CD14-positive monocyte (primary cell): ENCODE data around the gene MUC20. TPM values are rescaled to one million over a fixed set of nuclear protein-coding genes. Genes with fewer than 3 reads are reported as not detected.
A peak's percentile ranks its signal among the peaks of the same experiment; 100 is the strongest.
"Not testable (repeated sequence)": the region's sequence is repeated elsewhere in the genome, so short reads cannot be mapped to it uniquely, and the experiment has no call there.

ENCODE experiments used
- DNase-seq, 3 donors: peaks; one replicate each; pipeline ENCODE4 v3.0.0-alpha.2; 2011 to 2022
- H2AFZ ChIP-seq: 2 replicates; pipeline ENCODE4 v1.6.0; 2012; ENCODE audit warnings: mild to moderate bottlenecking, low read depth, low read length, inconsistent platforms; ENCODE audit not compliant: insufficient read depth, poor library complexity, severe bottlenecking
- H3K27ac ChIP-seq, 2 donors: 1 replicate in 1 of 2; 2 replicates in 1 of 2; pipeline ENCODE4 v1.5.1; 2012 to 2013; ENCODE audit warnings: low read length in 2 of 2, control low read depth in 1 of 2, inconsistent platforms in 1 of 2, low read depth in 1 of 2, mild to moderate bottlenecking in 1 of 2
- H3K27me3 ChIP-seq, 2 donors: one replicate each; pipeline versions ENCODE4 v1.6.0 to v1.6.1; 2011 to 2013; ENCODE audit warnings: low read length in 2 of 2; ENCODE audit not compliant: control insufficient read depth in 2 of 2, insufficient read depth in 2 of 2
- H3K36me3 ChIP-seq, 2 donors: replicated peaks in 1 of 2; 1 replicate in 1 of 2; 2 replicates in 1 of 2; pipeline versions ENCODE4 v1.5.1 to v1.6.1; 2012 to 2013; ENCODE audit warnings: low read length in 2 of 2, control low read depth in 1 of 2, inconsistent platforms in 1 of 2, mild to moderate bottlenecking in 1 of 2; ENCODE audit not compliant: insufficient read depth in 2 of 2, control insufficient read depth in 1 of 2
- H3K4me1 ChIP-seq, 2 donors: 1 replicate in 1 of 2; 2 replicates in 1 of 2; pipeline versions ENCODE4 v1.5.1 to v1.6.1; 2012 to 2013; ENCODE audit warnings: low read length in 2 of 2, control low read depth in 1 of 2, inconsistent platforms in 1 of 2, mild to moderate bottlenecking in 1 of 2, moderate library complexity in 1 of 2; ENCODE audit not compliant: insufficient read depth in 2 of 2, control insufficient read depth in 1 of 2
- H3K4me2 ChIP-seq: replicated peaks from 2 replicates; pipeline ENCODE3; 2012; ENCODE audit warnings: low read length, moderate library complexity, mild to moderate bottlenecking; ENCODE audit not compliant: poor library complexity, severe bottlenecking; ENCODE audit errors: extremely low read depth
- H3K4me3 ChIP-seq, 3 experiments: fragments of 200-600 bp in 1 of 3; sonication (generic) in 1 of 3; replicated peaks in 1 of 3; 1 replicate in 2 of 3; 2 replicates in 1 of 3; pipeline ENCODE4 v1.5.1; 2011 to 2013; ENCODE audit warnings: low read length in 3 of 3, mild to moderate bottlenecking in 3 of 3, control low read depth in 2 of 3, low read depth in 2 of 3, inconsistent platforms in 1 of 3, moderate library complexity in 1 of 3
- H3K79me2 ChIP-seq: 2 replicates; pipeline ENCODE4 v1.6.0; 2012; ENCODE audit warnings: mild to moderate bottlenecking, control low read depth, inconsistent platforms, low read length, moderate library complexity; ENCODE audit not compliant: insufficient read depth
- H3K9ac ChIP-seq: 2 replicates; pipeline ENCODE4 v1.6.0; 2017; ENCODE audit warnings: low read length, mild to moderate bottlenecking; ENCODE audit not compliant: insufficient read depth, poor library complexity, severe bottlenecking
- H3K9me3 ChIP-seq, 2 donors: replicated peaks in 1 of 2; 1 replicate in 1 of 2; 2 replicates in 1 of 2; pipeline versions ENCODE4 v1.5.1 to v1.6.1; 2012 to 2013; ENCODE audit warnings: low read length in 2 of 2, control low read depth in 1 of 2; ENCODE audit not compliant: control insufficient read depth in 1 of 2, insufficient read depth in 1 of 2
- H4K20me1 ChIP-seq: 2 replicates; pipeline ENCODE4 v1.6.0; 2012; ENCODE audit warnings: mild to moderate bottlenecking, low read length, control low read depth, moderate library complexity; ENCODE audit not compliant: insufficient read depth
- H3K27ac Mint-ChIP-seq, 7 donors: one replicate each; pipeline ENCODE4 v1.8.0; 2020; ENCODE audit warnings: mild to moderate bottlenecking in 7 of 7, mixed read lengths in 7 of 7, moderate library complexity in 6 of 7, inconsistent platforms in 2 of 7
- H3K27me3 Mint-ChIP-seq, 3 donors: one replicate each; pipeline ENCODE4 v1.8.0; 2021 to 2022; ENCODE audit warnings: low read depth in 3 of 3, mild to moderate bottlenecking in 3 of 3, mixed read lengths in 3 of 3, moderate library complexity in 3 of 3, inconsistent platforms in 1 of 3
- H3K36me3 Mint-ChIP-seq, 2 donors: one replicate each; pipeline ENCODE4 v1.8.0; 2020; ENCODE audit warnings: mixed read lengths in 2 of 2, inconsistent platforms in 1 of 2, mild to moderate bottlenecking in 1 of 2
- H3K4me1 Mint-ChIP-seq: one replicate; pipeline ENCODE4 v1.8.0; 2020; ENCODE audit warnings: mild to moderate bottlenecking, mixed read lengths
- H3K4me3 Mint-ChIP-seq, 2 donors: one replicate each; pipeline ENCODE4 v1.8.0; 2020; ENCODE audit warnings: mild to moderate bottlenecking in 2 of 2, mixed read lengths in 2 of 2, moderate library complexity in 1 of 2
- H3K9me3 Mint-ChIP-seq, 7 donors: one replicate each; pipeline ENCODE4 v1.8.0; 2020 to 2022; ENCODE audit warnings: mixed read lengths in 7 of 7, mild to moderate bottlenecking in 6 of 7, moderate library complexity in 6 of 7, inconsistent platforms in 2 of 7
- CTCF ChIP-seq: fragments of 200-600 bp; IDR thresholded peaks from one replicate; pipeline ENCODE4 v1.8.0; 2022; ENCODE audit warnings: antibody characterized with exemption, mild to moderate bottlenecking
- WGBS: methylation state at CpG from one replicate; pipeline ENCODE4 v1.1.5; 2013; ENCODE audit warnings: missing lambda C conversion rate; ENCODE audit not compliant: insufficient coverage; 5-methylcytosine and 5-hydroxymethylcytosine counted together
- intact Hi-C, 2 donors: fragments of 100-400 bp; cut with micrococcal nuclease; formaldehyde crosslinking; loops; one replicate each; pipeline versions ENCODE4 v1.15.0 to v1.15.1; 2023
- polyA plus RNA-seq, 3 donors: library from polyadenylated mRNA; depleted of rRNA in 1 of 3; unstranded in 2 of 3; stranded (reverse) in 1 of 3; fragments of 300-500 nt in 2 of 3; fragments of >200 nt in 1 of 3; fragmentation: Illumina TruSeq in 2 of 3; gene quantifications; 1 replicate in 2 of 3; 2 replicates in 1 of 3; pipeline ENCODE4 v1.2.3, GENCODE V29; 2012 to 2021

MUC20 gene
- polyA plus RNA-seq, 3 donors, result 5.4 TPM; not detected in 2

- H4K20me1 ChIP-seq, H3K4me3 Mint-ChIP-seq, H3K4me1 Mint-ChIP-seq, intact Hi-C loops, H3K4me3 ChIP-seq, H3K9ac ChIP-seq, H3K4me2 ChIP-seq, H3K79me2 ChIP-seq, H3K4me1 ChIP-seq, DNase-seq, H3K27me3 Mint-ChIP-seq, H3K9me3 ChIP-seq, H3K27me3 ChIP-seq, H2AFZ ChIP-seq, H3K27ac ChIP-seq: not testable (repeated sequence)
- H3K36me3 ChIP-seq, result peaks cover 64 to 67% of the 10 kb centered on the region in 2 donors
- 45% methylated on average over 9 of the region's 21 CpGs for WGBS
- Mint-ChIP-seq H3K36me3 (peaks cover 70 to 78% of the 10 kb centered on the region in 2 donors), H3K9me3 (peaks cover 0 to 11% (median 0%) of the 10 kb centered on the region in 7 donors), H3K27ac (peak overlapping the region in 1 of 7 donors; percentile 3)
These were observed 31.4 kb upstream of the MUC20 start for GRCh38 chr3:195689184-195690070.

- Histone ChIP-seq H3K79me2 (no peaks in the 10 kb centered on the region), H3K4me2 (no peak overlapping the region), H2AFZ (no peak overlapping the region), H3K27ac (no peak overlapping the region), H3K9me3 (no peaks in the 10 kb centered on the region), H3K4me1 (no peaks in the 10 kb centered on the region), H3K4me3 (no peak overlapping the region), H3K9ac (no peak overlapping the region), H4K20me1 (no peaks in the 10 kb centered on the region), H3K27me3 (no peaks in the 10 kb centered on the region), H3K36me3 (peaks cover 62 to 66% of the 10 kb centered on the region in 2 donors)
- H3K4me3 Mint-ChIP-seq, result no peak overlapping the region
- H3K9me3 Mint-ChIP-seq, result peaks cover 0 to 11% (median 0%) of the 10 kb centered on the region in 7 donors
- intact Hi-C loops, result no loop called here
- no peaks in the 10 kb centered on the region for H3K4me1 Mint-ChIP-seq
- no peak for TF ChIP-seq CTCF
- H3K27ac Mint-ChIP-seq, result peak overlapping the region in 3 of 7 donors; percentile 10 to 35 (median 18)
- H3K36me3 Mint-ChIP-seq, result peaks cover 62 to 74% of the 10 kb centered on the region in 2 donors
- 81% methylated on average over 9 of the region's 9 CpGs for WGBS
- DNase-seq, result no peak
- peaks cover 0 to 2% (median 0%) of the 10 kb centered on the region in 3 donors for H3K27me3 Mint-ChIP-seq
These were observed 29.8 kb upstream of the MUC20 start for GRCh38 chr3:195690951-195691350.

DNA sequence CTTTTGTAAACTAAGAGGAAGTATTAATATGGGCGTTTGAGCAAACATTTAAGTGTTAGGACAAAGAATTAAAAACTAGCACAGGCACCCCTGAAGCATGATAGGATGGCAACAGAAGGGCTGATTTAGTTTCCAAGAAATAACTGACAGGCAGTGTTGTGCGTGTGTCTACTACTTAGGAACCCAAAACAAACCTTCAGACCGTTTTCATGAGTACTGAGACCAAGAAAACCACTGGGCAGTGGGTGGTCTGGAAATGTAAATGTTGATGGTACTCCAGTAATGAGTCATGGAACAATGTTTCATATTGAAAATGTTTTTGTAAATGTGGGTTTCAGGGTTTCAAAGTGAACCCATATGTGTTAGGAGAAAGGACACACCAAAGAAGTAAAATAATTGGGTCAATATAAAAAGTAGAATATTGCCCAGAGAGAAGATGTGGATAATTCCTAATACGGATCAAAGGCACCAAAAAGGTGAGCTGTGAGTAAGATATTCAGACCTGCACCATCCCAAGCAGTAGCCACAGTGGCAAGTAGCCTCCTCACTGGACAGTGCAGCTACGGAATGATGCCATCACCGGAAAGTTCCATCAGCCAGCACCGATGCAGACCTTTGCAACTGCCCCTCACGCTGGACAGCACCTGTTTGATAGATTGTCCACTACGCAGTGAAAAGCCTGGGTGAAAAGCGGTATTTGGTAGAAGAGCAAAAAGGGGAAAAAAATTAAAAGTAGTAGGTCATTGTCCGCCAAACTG, 29.0 kb upstream of the MUC20 start:
- H3K27me3 ChIP-seq, intact Hi-C loops, H3K4me1 ChIP-seq, H3K4me3 ChIP-seq, H3K27me3 Mint-ChIP-seq, H3K4me3 Mint-ChIP-seq, H3K27ac Mint-ChIP-seq, H3K79me2 ChIP-seq, H3K9ac ChIP-seq, H2AFZ ChIP-seq, H3K4me2 ChIP-seq, H4K20me1 ChIP-seq, H3K9me3 Mint-ChIP-seq, H3K4me1 Mint-ChIP-seq, DNase-seq, H3K27ac ChIP-seq, H3K9me3 ChIP-seq: not testable (repeated sequence)
- peaks cover 61 to 72% of the 10 kb centered on the region in 2 donors for H3K36me3 Mint-ChIP-seq
- 93% methylated on average over 8 of the region's 11 CpGs for WGBS
- peaks cover 56 to 68% of the 10 kb centered on the region in 2 donors for H3K36me3 ChIP-seq
